ENCODE results near the gene LRRC30.

GRCh38 chr18:7248877-7249276, 18.0 kb downstream of the LRRC30 start:
- TF ChIP-seq, protein P1, sequence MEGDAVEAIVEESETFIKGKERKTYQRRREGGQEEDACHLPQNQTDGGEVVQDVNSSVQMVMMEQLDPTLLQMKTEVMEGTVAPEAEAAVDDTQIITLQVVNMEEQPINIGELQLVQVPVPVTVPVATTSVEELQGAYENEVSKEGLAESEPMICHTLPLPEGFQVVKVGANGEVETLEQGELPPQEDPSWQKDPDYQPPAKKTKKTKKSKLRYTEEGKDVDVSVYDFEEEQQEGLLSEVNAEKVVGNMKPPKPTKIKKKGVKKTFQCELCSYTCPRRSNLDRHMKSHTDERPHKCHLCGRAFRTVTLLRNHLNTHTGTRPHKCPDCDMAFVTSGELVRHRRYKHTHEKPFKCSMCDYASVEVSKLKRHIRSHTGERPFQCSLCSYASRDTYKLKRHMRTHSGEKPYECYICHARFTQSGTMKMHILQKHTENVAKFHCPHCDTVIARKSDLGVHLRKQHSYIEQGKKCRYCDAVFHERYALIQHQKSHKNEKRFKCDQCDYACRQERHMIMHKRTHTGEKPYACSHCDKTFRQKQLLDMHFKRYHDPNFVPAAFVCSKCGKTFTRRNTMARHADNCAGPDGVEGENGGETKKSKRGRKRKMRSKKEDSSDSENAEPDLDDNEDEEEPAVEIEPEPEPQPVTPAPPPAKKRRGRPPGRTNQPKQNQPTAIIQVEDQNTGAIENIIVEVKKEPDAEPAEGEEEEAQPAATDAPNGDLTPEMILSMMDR (IDR thresholded peaks at IDR 0.05), result no peak
- TF ChIP-seq POLR2A (IDR thresholded peaks at IDR 0.05), result no peak

Measured in right lobe of liver (tissue), 4 donors.